ENCODE data around the gene RTP2.
"Not testable (repeated sequence)": the region's sequence is repeated elsewhere in the genome, so short reads cannot be mapped to it uniquely, and the experiment has no call there.

The RTP2 gene

DNA sequence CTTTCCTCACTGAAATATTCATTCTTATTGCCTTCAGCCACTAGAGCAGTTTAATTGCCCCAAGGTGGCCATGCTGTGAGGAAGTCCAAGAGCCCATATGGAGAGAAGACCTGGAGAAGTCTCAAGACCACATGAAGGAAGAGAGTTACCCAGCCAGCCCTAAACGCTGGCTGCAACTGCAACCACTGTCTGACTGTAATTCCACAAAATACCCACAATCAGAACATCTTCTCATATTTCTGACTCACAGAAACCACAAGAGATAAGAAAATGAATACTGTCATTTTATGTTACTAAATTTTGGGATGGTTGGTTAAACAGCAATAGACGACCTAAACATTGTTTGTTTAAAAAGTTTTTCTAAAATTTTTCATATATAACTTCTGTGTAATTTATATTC, 17.5 kb downstream of the RTP2 start:
- no peak for DNase-seq (ENCODE audit: extremely low read depth, insufficient read length)
- TF ChIP-seq, protein P1, sequence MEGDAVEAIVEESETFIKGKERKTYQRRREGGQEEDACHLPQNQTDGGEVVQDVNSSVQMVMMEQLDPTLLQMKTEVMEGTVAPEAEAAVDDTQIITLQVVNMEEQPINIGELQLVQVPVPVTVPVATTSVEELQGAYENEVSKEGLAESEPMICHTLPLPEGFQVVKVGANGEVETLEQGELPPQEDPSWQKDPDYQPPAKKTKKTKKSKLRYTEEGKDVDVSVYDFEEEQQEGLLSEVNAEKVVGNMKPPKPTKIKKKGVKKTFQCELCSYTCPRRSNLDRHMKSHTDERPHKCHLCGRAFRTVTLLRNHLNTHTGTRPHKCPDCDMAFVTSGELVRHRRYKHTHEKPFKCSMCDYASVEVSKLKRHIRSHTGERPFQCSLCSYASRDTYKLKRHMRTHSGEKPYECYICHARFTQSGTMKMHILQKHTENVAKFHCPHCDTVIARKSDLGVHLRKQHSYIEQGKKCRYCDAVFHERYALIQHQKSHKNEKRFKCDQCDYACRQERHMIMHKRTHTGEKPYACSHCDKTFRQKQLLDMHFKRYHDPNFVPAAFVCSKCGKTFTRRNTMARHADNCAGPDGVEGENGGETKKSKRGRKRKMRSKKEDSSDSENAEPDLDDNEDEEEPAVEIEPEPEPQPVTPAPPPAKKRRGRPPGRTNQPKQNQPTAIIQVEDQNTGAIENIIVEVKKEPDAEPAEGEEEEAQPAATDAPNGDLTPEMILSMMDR (IDR thresholded peaks at IDR 0.05; ENCODE audit: insufficient read depth, low read length, poor library complexity, severe bottlenecking) = no peak
- Histone ChIP-seq H3K4me3 (replicated peaks; ENCODE audit: low read depth, low read length) (no peak overlapping the region), H3K36me3 (ENCODE audit: control insufficient read depth, insufficient read depth, low read length) (no peaks in the 10 kb centered on the region), H3K27me3 (replicated peaks; ENCODE audit: control insufficient read depth, insufficient read depth, low read length) (no peaks in the 10 kb centered on the region; the same call in 1 of the 2 replicates)

DNA sequence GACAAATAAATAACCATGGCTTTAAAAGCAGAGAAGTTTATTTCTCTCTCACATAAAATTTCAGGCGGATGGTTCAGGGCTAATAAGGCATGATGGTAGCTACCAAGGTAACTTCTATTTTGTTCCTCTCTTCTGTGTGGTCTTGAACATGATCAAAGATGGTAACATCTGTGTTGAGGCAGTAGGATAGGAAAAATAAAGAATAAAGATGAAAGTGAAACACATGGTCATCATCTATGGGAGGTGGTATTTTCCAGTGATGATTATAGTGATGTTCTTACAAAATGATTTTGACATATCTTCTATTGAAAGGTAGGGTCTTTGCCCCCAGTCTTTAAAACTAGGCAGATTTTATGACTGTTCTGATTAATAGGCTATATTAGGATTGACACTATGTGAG, 17.9 kb downstream of the RTP2 start:
- H3K27me3 ChIP-seq (replicated peaks; ENCODE audit: control insufficient read depth, insufficient read depth, low read length) = no peaks in the 10 kb centered on the region; the same call in 1 of the 2 replicates
- H3K36me3 ChIP-seq (ENCODE audit: control insufficient read depth, insufficient read depth, low read length) = no peaks in the 10 kb centered on the region
- DNase-seq (ENCODE audit: extremely low read depth, insufficient read length) = no peak
- TF ChIP-seq, protein P1 (IDR thresholded peaks at IDR 0.05; ENCODE audit: insufficient read depth, low read length, poor library complexity, severe bottlenecking) = no peak
- H3K4me3 ChIP-seq (replicated peaks; ENCODE audit: low read depth, low read length) = no peak overlapping the region

DNA sequence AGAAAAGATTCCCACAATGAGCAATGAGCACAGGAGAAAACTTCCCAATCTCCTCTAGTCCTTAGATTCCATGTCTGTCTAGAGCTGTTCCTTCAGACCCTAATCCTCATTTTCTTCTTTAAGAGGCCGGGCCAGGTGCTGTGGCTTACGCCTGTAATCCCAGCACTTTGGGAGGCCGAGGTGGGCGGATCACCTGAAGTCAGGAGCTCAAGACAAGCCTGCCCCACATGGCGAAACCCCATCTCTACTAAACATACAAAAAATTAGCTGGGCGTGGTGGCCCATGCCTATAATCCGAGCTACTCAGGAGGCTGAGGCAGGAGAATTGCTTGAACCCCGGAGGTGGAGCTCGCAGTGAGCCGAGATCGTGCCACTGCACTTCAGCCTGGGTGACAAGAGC, 20.6 kb downstream of the RTP2 start:
- H3K36me3 ChIP-seq (ENCODE audit: control insufficient read depth, insufficient read depth, low read length); H3K27me3 ChIP-seq (replicated peaks; ENCODE audit: control insufficient read depth, insufficient read depth, low read length); DNase-seq (ENCODE audit: extremely low read depth, insufficient read length); H3K4me3 ChIP-seq (replicated peaks; ENCODE audit: low read depth, low read length): not testable (repeated sequence)

DNA sequence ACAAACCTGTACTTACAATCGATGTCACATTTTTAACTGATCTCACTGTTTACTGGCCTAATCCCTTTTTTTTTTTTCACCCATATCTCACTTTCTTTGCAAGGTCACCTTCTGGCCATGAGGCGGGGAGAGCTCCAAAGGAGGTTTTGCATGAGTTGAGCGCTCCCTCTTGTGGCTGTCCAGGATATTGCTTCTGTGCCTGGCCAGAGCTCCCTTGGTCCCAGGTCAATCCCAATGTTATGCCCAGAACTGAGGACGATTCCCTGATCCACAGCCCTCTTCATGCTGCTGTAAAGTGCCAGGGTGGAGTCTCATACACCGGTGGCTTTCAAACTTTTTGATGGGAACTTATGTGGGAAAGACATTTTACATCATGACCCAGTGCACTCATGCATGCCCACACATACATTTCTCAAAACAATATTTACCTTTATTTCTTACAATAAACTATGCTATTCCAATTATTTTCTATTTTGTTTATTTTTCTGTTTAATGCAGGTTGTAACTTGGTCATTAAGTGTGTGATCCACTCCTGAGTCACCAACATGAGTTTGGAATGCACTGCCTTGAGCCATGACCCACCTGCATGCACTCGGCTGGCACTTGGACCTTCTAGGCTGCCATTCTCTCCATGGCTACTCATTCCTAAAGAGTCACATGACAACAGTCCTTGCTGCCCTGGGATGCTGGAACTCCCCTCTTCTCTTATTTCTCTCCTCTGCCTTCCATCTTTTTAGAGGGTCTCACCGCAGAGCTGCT, 22.5 kb downstream of the RTP2 start:
- Histone ChIP-seq H3K4me3 (replicated peaks; ENCODE audit: low read depth, low read length) (no peak overlapping the region), H3K27me3 (replicated peaks; ENCODE audit: control insufficient read depth, insufficient read depth, low read length) (no peaks in the 10 kb centered on the region), H3K36me3 (ENCODE audit: control insufficient read depth, insufficient read depth, low read length) (no peaks in the 10 kb centered on the region)
- DNase-seq (ENCODE audit: extremely low read depth, insufficient read length) = no peak
- TF ChIP-seq, protein P1 (IDR thresholded peaks at IDR 0.05; ENCODE audit: insufficient read depth, low read length, poor library complexity, severe bottlenecking) = peak; percentile 92

DNA sequence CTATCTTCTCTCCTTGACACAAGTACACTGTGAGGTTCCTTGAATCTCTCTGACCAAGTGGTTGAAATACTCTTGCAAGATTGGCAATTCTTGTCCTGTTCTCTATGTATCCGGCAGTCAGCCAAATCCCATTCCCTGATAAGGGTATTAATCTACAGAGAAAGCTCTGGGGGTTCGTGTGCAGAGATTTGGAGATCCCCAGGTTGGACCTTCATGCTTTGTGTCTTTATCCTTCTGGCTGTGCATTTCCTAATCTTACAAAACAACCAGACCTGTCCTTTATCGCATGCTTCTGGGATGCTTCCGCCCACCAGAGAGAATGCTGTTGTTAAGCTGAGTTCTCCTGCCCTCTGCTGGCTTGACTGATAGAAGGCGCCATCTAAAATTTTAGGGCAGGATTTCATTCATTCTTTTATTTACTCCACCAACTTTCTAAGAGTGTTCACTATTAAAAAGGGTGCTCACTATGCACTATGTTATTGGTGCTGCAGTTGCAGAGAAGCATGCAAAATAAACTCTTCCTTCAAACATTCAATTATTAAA, 23.6 kb downstream of the RTP2 start:
- DNase-seq (ENCODE audit: extremely low read depth, insufficient read length) = no peak
- no peak overlapping the region for H3K4me3 ChIP-seq (replicated peaks; ENCODE audit: low read depth, low read length)
- no peaks in the 10 kb centered on the region for H3K27me3 ChIP-seq (replicated peaks; ENCODE audit: control insufficient read depth, insufficient read depth, low read length)
- no peaks in the 10 kb centered on the region for H3K36me3 ChIP-seq (ENCODE audit: control insufficient read depth, insufficient read depth, low read length)
- TF ChIP-seq, protein P1 (IDR thresholded peaks at IDR 0.05; ENCODE audit: insufficient read depth, low read length, poor library complexity, severe bottlenecking) = peak; percentile 65

DNA sequence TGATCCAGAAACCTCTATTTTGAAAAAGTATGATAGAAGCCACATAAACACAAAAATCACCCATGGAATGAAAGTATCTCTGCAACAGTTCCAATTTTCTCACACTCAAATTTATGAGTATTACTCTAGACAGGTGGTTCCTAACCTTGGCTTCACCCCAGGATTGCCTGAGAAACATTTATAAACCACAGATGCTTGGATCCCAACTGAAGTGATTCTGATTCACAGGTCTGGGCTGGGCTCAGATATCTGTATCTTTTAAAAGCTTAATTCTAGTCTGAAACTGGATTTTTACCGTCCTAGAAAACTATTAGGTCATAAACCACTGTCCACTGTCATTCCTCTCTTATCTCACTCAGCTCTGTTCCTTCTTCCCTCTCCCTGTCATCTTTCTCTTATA, 24.8 kb downstream of the RTP2 start:
- DNase-seq (ENCODE audit: extremely low read depth, insufficient read length) = no peak
- TF ChIP-seq, protein P1 (IDR thresholded peaks at IDR 0.05; ENCODE audit: insufficient read depth, low read length, poor library complexity, severe bottlenecking) = no peak
- Histone ChIP-seq H3K36me3 (ENCODE audit: control insufficient read depth, insufficient read depth, low read length) (no peaks in the 10 kb centered on the region), H3K27me3 (replicated peaks; ENCODE audit: control insufficient read depth, insufficient read depth, low read length) (no peaks in the 10 kb centered on the region; the same call in 1 of the 2 replicates), H3K4me3 (replicated peaks; ENCODE audit: low read depth, low read length) (no peak overlapping the region)

Data from GM06990 (cell line).